GM23338 (cell line): ENCODE measurements around the gene GPN2. TPM values are rescaled to one million over a fixed set of nuclear protein-coding genes. Genes with fewer than 3 reads are reported as not detected.

ENCODE experiments used
- ATAC-seq: fragments of 200-7000 bp; cut with Tn5 transposase; 3 replicates; pipeline ENCODE4 v1.9.1; 2020
- DNase-seq: peaks from one replicate; pipeline ENCODE4 v3.0.0-alpha.2; 2015; ENCODE audit warnings: low spot score
- H2AFZ ChIP-seq: fragments of 200-600 bp; sonication (generic); 2 replicates; pipeline ENCODE4 v1.8.0; 2016; ENCODE audit warnings: antibody characterized with exemption, mild to moderate bottlenecking, moderate library complexity
- H3F3A ChIP-seq: fragments of 200-600 bp; sonication (generic); replicated peaks from 2 replicates; pipeline ENCODE4 v1.8.0; 2017; ENCODE audit warnings: antibody characterized with exemption, mixed run types, low read depth
- H3K27ac ChIP-seq: fragments of 200-600 bp; sonication (generic); 2 replicates; pipeline ENCODE4 v1.6.1; 2016; ENCODE audit warnings: low read depth
- H3K27me3 ChIP-seq: fragments of 200-600 bp; sonication (generic); 2 replicates; pipeline ENCODE4 v1.8.0; 2016; ENCODE audit warnings: mild to moderate bottlenecking, mixed run types, moderate library complexity; ENCODE audit not compliant: insufficient read depth
- H3K36me3 ChIP-seq: fragments of 200-600 bp; sonication (generic); 2 replicates; pipeline ENCODE4 v1.8.0; 2016; ENCODE audit warnings: mild to moderate bottlenecking; ENCODE audit not compliant: insufficient read depth
- H3K4me1 ChIP-seq: fragments of 200-600 bp; sonication (generic); 2 replicates; pipeline ENCODE4 v1.8.0; 2016; ENCODE audit warnings: mild to moderate bottlenecking, moderate library complexity; ENCODE audit not compliant: insufficient read depth
- H3K4me2 ChIP-seq: fragments of 200-600 bp; sonication (generic); 2 replicates; pipeline ENCODE4 v1.7.1; 2017; ENCODE audit warnings: mixed run types
- H3K4me3 ChIP-seq: fragments of 200-600 bp; sonication (generic); 2 replicates; pipeline ENCODE4 v1.6.1; 2016; ENCODE audit warnings: mixed run types
- H3K79me2 ChIP-seq: fragments of 200-600 bp; sonication (generic); replicated peaks from 2 replicates; pipeline ENCODE4 v1.8.0; 2017; ENCODE audit warnings: mild to moderate bottlenecking; ENCODE audit not compliant: insufficient read depth
- H3K9me2 ChIP-seq: fragments of 200-600 bp; sonication (generic); 2 replicates; pipeline ENCODE4 v1.8.0; 2017; ENCODE audit not compliant: insufficient read depth
- H4K20me1 ChIP-seq: fragments of 200-600 bp; sonication (generic); replicated peaks from 2 replicates; pipeline ENCODE4 v1.8.0; 2017; ENCODE audit warnings: mild to moderate bottlenecking; ENCODE audit not compliant: insufficient read depth
- H3K27ac Mint-ChIP-seq: 2 replicates; pipeline ENCODE4 v1.8.0; 2020; ENCODE audit warnings: inconsistent platforms, mild to moderate bottlenecking, moderate library complexity, mixed read lengths
- H3K27me3 Mint-ChIP-seq: 3 replicates; pipeline ENCODE4 v1.8.0; 2022; ENCODE audit warnings: low read depth, mild to moderate bottlenecking, moderate library complexity, mixed read lengths, inconsistent platforms; ENCODE audit not compliant: insufficient read depth, poor library complexity
- H3K36me3 Mint-ChIP-seq: 3 replicates; pipeline ENCODE4 v1.8.0; 2021; ENCODE audit warnings: low read depth, mild to moderate bottlenecking, inconsistent platforms, moderate library complexity, mixed read lengths
- H3K4me1 Mint-ChIP-seq: 3 replicates; pipeline ENCODE4 v1.8.0; 2020; ENCODE audit warnings: mild to moderate bottlenecking, inconsistent platforms, mixed read lengths
- H3K4me3 Mint-ChIP-seq: 3 replicates; pipeline ENCODE4 v1.8.0; 2021; ENCODE audit warnings: moderate library complexity, mild to moderate bottlenecking, inconsistent platforms, mixed read lengths
- H3K9me3 Mint-ChIP-seq: 3 replicates; pipeline ENCODE4 v1.8.0; 2020; ENCODE audit warnings: moderate library complexity, mild to moderate bottlenecking, inconsistent platforms, mixed read lengths
- CREB1 ChIP-seq: fragments of 250-450 bp; sonication (Bioruptor Pico); IDR thresholded peaks from 2 replicates; pipeline ENCODE4 v1.5.0; 2020; ENCODE audit warnings: low read depth, mild to moderate bottlenecking, moderate library complexity
- EZH2 ChIP-seq: fragments of 200-600 bp; sonication (generic); IDR thresholded peaks from one replicate; pipeline ENCODE4 v1.8.0; 2017; ENCODE audit warnings: antibody characterized with exemption, mild to moderate bottlenecking, low read depth; ENCODE audit not compliant: unreplicated experiment
- EZH2phosphoT487 ChIP-seq: fragments of 200-600 bp; sonication (generic); IDR thresholded peaks from one replicate; pipeline ENCODE4 v1.8.1; 2018; ENCODE audit warnings: antibody characterized with exemption; ENCODE audit not compliant: unreplicated experiment
- JUNB ChIP-seq: IDR thresholded peaks from one replicate; pipeline ENCODE4 v1.6.1; 2016; ENCODE audit warnings: antibody characterized with exemption; ENCODE audit not compliant: unreplicated experiment
- NANOG ChIP-seq: IDR thresholded peaks from 2 replicates; pipeline ENCODE4 v1.6.1; 2016; ENCODE audit warnings: antibody characterized with exemption, borderline replicate concordance
- POLR2AphosphoS5 ChIP-seq: IDR thresholded peaks from 2 replicates; pipeline ENCODE4 v1.6.1; 2016; ENCODE audit warnings: antibody characterized with exemption, low read depth
- STAT1 ChIP-seq: IDR thresholded peaks from one replicate; pipeline ENCODE4 v1.6.1; 2016; ENCODE audit warnings: antibody characterized with exemption; ENCODE audit not compliant: unreplicated experiment
- ZNF114 ChIP-seq: fragments of 250-450 bp; sonication (Bioruptor Pico); IDR thresholded peaks from 2 replicates; pipeline ENCODE4 v1.5.0; 2020; ENCODE audit warnings: mild to moderate bottlenecking, moderate library complexity
- ZNF331 ChIP-seq: fragments of 250-450 bp; sonication (Bioruptor Pico); IDR thresholded peaks from 2 replicates; pipeline ENCODE4 v1.5.0; 2020; ENCODE audit warnings: low read depth, mild to moderate bottlenecking, moderate library complexity
- ZNF462 ChIP-seq: fragments of 250-450 bp; sonication (Bioruptor Pico); IDR thresholded peaks from 2 replicates; pipeline ENCODE4 v1.5.0; 2020; ENCODE audit warnings: mild to moderate bottlenecking, moderate library complexity
- polyA plus RNA-seq: library from polyadenylated mRNA; unstranded; fragments of >200 nt; fragmentation: Nextera tagmentation; extraction: Ambion mirVana; gene quantifications from 2 replicates; pipeline ENCODE4 v1.2.1, GENCODE V29; 2016
- total RNA-seq: library from RNA; depleted of rRNA; stranded (reverse); fragments of >200 nt; shearing (Covaris generic); gene quantifications from 2 replicates; pipeline ENCODE4 v1.2.3, GENCODE V29; 2014
- TF ChIP-seq, protein P1 (sequence below): IDR thresholded peaks from one replicate; pipeline ENCODE4 v1.6.1; 2018; ENCODE audit warnings: antibody characterized with exemption; ENCODE audit not compliant: unreplicated experiment
- TF ChIP-seq, protein P2 (sequence below): IDR thresholded peaks from 2 replicates; pipeline ENCODE4 v1.6.1; 2016; ENCODE audit warnings: antibody characterized with exemption
- TF ChIP-seq, protein P3 (sequence below), 2 experiments: fragments of 200-600 bp in 1 of 2; sonication (generic) in 1 of 2; conservative IDR thresholded peaks; 2 replicates each; pipeline versions ENCODE4 v1.5.1 to v1.6.1; 2016 to 2017; ENCODE audit warnings: antibody characterized with exemption in 2 of 2, low read depth in 2 of 2, mild to moderate bottlenecking in 2 of 2, moderate library complexity in 1 of 2

GPN2 gene
- total and polyA plus RNA-seq, 2 experiments from 2014 or later: 10.1 to 19.4 TPM

GRCh38 chr1:26913389-26913753, 23.3 kb upstream of the GPN2 start:
- H3K27ac ChIP-seq: no peak overlapping the region
- Mint-ChIP-seq H3K36me3 (no peaks in the 10 kb centered on the region), H3K9me3 (no peaks in the 10 kb centered on the region), H3K4me3 (no peak overlapping the region), H3K27ac (no peak overlapping the region), H3K27me3 (peaks cover 8% of the 10 kb centered on the region), H3K4me1 (no peaks in the 10 kb centered on the region)
- ATAC-seq (no peak), DNase-seq (no peak)
- H3F3A ChIP-seq: no peaks in the 10 kb centered on the region
- H3K9me2 ChIP-seq: no peaks in the 10 kb centered on the region
- H3K36me3 ChIP-seq: no peaks in the 10 kb centered on the region
- H3K27me3 ChIP-seq: no peaks in the 10 kb centered on the region
- no peaks in the 10 kb centered on the region for H3K4me1 ChIP-seq
- H3K4me2 ChIP-seq: no peak overlapping the region
- TF ChIP-seq, protein P1, sequence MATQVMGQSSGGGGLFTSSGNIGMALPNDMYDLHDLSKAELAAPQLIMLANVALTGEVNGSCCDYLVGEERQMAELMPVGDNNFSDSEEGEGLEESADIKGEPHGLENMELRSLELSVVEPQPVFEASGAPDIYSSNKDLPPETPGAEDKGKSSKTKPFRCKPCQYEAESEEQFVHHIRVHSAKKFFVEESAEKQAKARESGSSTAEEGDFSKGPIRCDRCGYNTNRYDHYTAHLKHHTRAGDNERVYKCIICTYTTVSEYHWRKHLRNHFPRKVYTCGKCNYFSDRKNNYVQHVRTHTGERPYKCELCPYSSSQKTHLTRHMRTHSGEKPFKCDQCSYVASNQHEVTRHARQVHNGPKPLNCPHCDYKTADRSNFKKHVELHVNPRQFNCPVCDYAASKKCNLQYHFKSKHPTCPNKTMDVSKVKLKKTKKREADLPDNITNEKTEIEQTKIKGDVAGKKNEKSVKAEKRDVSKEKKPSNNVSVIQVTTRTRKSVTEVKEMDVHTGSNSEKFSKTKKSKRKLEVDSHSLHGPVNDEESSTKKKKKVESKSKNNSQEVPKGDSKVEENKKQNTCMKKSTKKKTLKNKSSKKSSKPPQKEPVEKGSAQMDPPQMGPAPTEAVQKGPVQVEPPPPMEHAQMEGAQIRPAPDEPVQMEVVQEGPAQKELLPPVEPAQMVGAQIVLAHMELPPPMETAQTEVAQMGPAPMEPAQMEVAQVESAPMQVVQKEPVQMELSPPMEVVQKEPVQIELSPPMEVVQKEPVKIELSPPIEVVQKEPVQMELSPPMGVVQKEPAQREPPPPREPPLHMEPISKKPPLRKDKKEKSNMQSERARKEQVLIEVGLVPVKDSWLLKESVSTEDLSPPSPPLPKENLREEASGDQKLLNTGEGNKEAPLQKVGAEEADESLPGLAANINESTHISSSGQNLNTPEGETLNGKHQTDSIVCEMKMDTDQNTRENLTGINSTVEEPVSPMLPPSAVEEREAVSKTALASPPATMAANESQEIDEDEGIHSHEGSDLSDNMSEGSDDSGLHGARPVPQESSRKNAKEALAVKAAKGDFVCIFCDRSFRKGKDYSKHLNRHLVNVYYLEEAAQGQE: no peak
- TF ChIP-seq STAT1: no peak
- TF ChIP-seq CREB1 (CRISPR knock-in tag): no peak
- TF ChIP-seq ZNF114 (CRISPR knock-in tag): no peak
- TF ChIP-seq ZNF331 (CRISPR knock-in tag): no peak
- no peak for TF ChIP-seq EZH2phosphoT487
- no peak for TF ChIP-seq NANOG
- no peak for TF ChIP-seq POLR2AphosphoS5
- no peak for TF ChIP-seq JUNB
- TF ChIP-seq ZNF462: no peak
- TF ChIP-seq, protein P2, sequence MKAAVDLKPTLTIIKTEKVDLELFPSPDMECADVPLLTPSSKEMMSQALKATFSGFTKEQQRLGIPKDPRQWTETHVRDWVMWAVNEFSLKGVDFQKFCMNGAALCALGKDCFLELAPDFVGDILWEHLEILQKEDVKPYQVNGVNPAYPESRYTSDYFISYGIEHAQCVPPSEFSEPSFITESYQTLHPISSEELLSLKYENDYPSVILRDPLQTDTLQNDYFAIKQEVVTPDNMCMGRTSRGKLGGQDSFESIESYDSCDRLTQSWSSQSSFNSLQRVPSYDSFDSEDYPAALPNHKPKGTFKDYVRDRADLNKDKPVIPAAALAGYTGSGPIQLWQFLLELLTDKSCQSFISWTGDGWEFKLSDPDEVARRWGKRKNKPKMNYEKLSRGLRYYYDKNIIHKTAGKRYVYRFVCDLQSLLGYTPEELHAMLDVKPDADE: no peak
- TF ChIP-seq, protein P3, sequence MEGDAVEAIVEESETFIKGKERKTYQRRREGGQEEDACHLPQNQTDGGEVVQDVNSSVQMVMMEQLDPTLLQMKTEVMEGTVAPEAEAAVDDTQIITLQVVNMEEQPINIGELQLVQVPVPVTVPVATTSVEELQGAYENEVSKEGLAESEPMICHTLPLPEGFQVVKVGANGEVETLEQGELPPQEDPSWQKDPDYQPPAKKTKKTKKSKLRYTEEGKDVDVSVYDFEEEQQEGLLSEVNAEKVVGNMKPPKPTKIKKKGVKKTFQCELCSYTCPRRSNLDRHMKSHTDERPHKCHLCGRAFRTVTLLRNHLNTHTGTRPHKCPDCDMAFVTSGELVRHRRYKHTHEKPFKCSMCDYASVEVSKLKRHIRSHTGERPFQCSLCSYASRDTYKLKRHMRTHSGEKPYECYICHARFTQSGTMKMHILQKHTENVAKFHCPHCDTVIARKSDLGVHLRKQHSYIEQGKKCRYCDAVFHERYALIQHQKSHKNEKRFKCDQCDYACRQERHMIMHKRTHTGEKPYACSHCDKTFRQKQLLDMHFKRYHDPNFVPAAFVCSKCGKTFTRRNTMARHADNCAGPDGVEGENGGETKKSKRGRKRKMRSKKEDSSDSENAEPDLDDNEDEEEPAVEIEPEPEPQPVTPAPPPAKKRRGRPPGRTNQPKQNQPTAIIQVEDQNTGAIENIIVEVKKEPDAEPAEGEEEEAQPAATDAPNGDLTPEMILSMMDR (conservative IDR thresholded peaks at IDR 0.05; ENCODE audit: low read depth in 2 of 2): no peak
- TF ChIP-seq EZH2: no peak
- H3K79me2 ChIP-seq: no peaks in the 10 kb centered on the region
- no peak overlapping the region for H3K4me3 ChIP-seq
- no peaks in the 10 kb centered on the region; the same call in 1 of the 2 replicates for H4K20me1 ChIP-seq
- H2AFZ ChIP-seq: no peak overlapping the region
